Left forelimb (tissue), 1 donor: ENCODE results near the gene CEBPA.

Experiments
- DNase-seq: peaks from one replicate; pipeline ENCODE4 v3.0.0-alpha.2; 2018; ENCODE audit warnings: low spot score

The CEBPA gene

DNA sequence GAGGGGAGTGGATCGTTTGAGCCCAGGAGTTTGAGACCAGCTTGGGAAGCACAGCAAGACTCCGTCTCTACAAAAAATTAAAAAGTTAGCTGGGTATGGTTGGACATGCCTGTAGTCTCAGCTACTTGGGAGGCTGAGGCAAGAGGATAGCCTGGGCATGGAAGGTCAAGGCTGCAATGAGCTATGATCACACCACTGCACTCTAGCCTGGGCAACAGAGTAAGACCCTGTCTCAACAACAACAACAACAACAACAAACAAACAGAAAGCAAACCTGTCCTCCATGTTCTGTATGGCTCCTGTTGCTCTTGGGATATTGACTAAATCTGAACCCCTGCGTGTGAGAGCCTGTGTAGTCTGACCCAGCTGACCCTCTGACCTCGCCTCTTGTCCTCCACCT, 14.9 kb downstream of the CEBPA start:
- no peak for DNase-seq

DNA sequence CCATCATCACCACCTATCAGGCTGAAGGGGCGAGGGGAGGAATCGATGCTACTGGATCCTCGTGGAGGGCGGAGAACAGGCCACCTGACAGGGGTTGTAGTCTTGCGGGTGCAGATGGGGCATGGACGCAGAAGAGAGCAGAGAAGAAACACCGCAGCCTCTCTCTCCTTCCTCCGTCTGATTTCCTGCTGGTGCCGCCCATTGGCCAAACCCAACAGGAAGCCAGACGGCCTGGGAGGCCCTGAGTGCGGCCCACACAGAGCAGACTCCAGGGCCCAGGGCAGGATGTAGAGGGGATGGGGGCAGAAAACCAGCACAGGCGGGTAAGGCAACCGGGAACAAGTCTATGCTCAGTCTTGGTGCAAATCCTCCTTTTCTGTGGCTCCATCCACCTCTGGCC, 15.4 kb downstream of the CEBPA start:
- DNase-seq: no peak

DNA sequence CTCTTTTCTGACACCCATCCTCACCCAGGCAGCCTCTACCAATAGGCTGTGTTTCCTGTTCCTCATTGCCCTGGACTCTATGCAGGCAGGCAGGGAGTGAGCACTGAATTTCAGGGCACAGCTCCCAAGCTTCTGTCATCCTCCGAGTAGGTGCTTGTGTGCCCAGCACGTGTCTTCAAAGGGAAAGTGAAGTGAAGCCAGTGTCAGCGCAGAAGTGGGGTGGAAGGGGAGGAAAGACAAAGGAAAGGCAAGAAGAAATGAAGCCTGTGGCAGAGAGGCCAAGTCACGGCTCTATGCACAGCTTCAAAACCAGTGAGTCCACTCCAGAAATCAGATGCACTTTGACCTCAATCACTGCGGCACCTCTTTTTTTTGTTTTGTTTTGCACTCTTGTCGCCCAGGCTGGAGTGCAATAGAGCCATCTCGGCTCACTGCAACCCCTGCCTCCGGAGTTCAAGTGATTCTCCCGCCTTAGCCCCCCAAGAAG, 16.9 kb downstream of the CEBPA start:
- DNase-seq: no peak

DNA sequence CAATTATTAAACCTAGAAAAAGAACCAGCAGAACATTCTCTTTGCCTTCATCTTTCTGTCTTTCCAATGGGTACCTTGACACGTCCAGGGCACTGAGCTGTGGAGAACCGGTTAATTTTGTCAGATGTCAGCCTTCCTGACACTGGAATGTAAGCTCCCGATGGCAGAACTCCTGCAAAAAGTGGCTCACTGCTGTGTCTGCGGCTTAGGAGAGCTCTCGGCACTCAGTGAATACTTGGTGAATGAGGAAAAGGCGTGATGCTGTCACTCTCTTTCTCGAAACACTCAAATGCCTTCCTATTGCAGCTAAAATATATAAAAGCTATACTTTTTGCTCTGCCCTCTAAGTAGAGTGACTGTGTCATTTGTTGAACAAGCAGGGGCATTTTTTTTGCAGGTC, 17.6 kb downstream of the CEBPA start:
- no peak for DNase-seq

DNA sequence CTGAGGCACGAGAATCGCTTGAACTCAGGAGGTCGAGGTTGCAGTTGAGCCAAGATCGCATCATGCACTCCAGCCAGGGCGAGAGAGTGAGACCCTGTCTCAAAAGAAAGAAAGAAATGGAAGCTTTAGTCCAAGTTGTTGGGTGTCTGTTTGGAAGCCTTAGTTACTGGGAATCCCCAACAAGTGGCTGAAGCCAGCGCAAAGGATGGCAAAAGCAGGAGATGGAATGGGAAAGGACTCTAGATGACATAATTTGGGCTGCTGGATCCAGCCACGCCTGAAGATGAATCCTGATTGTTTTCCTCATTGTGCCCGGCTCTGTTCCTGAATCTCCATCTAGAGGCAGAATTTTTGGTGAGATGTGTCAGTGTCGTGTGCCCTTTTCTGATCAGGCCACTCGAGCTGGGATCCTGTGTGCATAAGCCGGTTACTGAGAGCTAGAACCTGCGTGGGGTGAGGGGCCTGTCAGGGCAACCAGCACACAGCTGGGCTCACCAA, 18.1 kb downstream of the CEBPA start:
- DNase-seq: no peak

DNA sequence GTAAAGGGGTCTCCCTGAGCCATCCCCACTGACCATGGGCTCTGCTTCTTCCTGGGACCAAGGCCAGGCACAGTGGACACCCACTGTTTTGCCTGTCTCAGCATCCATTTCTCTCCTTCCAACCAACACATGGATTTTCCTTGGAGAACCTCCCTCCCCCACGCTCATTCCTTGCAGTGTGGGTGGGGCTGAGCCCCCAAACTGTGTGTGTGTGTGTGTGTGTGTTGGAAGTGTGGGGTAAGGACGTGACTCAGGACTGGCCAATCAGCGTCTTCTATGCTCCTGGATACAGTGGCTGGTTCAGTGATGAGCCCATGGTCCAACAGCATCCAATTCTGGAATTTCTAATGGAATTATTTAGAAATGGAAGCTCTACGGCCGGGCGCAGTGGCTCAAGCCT, 18.7 kb downstream of the CEBPA start:
- no peak for DNase-seq

DNA sequence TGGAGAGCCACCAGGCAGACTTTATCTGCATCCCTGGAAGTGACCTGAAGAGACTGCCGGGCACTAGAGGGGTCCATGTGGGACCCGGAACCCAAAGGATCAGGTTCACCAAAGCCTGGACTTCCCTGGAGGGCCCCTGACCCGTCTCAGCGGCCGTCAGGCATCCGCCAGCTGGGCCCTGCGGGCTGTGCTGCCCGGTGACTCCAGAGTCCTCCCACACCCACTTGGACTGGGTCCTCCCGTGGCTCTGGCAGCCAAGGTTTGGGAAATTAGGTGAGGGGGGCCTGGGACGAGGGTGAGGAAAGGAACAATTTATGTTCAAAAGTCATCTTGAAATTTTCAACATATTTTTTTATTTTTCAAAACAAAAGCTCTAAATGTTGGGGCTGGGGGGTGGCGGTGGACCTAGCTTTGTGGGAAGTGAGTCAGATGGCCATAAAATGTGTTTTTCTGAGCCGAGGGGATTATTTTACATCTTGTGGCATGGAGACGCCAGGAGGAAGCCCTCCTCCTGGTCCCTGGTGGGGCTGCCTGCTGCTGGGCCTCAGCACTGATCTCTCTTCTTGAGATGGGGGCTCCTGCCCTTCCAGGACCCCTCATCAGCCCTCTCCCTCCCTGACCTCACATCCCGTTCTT, 20.2 kb downstream of the CEBPA start:
- DNase-seq: no peak

DNA sequence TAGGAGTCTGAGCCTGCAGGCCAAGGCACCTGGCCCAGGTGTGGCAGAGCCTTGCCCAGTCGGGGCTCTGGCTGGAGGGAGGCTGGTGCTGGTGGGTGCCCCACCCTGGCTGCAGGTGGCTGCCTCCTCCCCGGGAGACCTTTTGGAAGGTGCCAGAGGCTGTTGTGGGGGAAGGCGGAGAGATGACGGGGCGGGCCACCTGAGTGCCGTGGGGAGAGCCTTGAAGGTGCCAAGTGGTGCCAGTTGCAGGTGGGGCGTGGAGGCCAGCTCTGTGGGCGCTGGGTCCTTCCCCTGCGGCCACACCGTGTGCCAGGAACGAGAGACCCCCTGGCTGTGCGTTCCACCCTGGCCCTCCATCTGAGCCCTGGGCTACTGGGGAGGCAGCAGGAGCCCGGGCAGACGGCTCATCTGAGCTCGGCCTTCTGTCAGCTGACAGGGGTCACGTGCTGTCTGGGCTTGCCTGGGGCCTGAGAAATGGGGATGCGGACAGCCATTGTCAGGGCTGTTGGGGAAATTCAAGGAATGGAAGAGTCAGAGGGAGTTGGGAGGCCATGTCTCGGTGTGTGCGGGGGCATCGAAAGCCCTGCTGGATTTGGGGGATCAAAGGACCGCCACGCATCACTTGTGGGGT, 20.9 kb downstream of the CEBPA start:
- DNase-seq: no peak

DNA sequence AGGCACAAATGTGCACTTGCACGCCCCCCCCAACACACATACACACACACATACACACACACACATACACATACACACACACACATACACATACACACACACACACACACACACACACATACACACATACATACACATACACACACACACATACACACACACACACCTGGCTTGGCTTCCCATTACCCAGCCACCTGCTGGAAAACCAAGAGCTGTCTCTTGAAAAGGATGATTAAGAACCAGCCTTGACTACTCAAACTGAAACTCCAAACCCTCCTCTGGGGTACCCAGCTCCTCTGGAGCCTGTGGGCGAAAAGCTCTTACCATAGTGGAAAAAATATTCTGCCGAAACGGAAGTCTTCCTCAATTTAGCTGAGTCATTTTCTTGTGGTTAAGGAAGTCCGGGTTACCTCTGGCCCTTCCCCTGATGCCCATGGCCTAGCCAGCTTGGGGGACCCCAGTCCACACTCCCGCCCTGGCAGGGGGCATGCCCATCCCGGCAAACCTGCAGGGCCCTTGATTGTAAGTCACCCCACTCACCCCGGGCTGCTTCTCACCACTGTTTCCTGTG, 21.9 kb downstream of the CEBPA start:
- no peak for DNase-seq

DNA sequence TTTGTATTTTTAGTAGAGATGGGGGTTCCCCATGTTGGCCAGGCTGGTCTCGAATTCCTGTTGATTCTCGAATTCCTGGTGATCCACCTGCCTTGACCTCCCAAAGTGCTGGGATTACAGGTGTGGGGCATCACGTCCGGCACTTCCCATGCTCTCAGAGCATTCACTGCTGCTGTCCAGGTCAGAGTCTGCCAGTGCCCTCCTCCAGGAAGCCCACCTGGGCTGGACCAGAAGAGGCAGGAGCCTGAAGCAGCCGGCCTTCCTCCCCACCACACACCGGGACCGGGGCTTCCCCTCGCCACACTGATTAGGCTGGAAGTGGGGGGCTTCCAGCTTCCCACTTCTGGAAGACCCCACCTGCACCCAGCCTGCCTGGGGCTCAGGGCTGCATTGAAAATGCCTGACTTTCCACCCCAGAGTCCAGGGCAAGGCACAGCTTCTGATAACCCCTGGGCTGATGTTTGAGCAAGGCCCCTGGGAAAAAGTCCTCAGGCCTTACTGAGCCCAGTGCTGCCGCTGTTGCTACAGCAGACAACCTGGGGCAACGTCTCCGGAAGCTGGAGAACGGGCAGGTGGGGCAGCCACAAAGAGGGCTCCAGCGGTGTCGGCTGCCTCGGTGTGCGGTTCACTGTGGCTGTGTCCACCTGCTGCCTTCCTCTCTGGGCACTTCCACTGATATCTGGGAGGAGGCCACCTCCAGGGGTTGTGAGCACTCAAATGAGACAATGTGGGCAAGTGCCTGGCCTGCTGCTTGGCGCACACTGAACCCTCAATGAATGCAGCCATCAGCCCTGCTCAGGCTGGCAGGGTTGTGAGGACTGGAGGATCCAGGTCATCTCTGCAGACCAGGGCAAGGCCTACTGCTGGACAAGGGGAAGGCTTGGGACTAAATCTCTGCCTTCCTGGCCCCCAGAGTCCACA, 22.6 kb downstream of the CEBPA start:
- no peak for DNase-seq

DNA sequence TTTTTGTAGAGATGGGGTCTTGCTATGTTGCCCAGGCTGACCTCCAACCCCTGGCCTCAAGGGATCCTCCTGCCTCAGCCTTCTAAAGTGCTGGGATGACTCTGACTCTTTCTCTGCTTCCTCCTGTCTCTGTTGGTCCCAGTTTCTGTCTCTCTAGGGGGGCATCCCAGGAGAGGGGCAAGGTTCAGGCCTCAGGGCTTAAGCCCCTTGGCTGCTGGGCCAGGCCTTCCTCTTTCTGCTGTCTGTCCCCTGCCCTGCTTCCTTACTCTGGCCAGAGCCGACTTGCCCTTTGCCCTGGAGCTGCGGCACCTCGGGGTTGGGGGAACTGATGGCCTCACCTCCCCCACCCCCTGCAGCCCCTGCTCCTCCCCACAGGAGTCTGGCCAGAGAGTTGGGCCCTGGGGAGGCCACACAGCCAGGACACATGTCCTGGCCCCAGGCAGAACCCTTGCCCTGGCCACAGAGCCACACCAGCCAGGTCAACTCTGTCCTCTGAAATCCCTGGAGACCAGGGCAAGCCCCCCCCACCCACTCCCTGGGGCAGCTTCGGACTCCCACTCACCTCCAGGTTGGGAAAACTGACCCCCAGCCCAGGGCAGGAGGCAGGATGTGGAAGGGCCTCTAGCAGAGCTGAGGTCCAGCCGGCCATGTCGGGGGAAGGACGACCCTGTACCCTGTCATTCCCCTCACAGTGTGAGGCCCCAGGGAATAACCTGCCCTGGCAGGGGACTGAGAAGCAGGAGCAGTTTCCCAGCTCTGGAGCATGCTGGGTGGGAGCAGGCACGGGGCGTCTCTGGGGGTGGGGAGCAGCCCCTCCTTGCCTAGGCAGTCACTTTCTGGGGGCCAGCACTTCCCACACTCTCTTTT, 23.7 kb downstream of the CEBPA start:
- no peak for DNase-seq

DNA sequence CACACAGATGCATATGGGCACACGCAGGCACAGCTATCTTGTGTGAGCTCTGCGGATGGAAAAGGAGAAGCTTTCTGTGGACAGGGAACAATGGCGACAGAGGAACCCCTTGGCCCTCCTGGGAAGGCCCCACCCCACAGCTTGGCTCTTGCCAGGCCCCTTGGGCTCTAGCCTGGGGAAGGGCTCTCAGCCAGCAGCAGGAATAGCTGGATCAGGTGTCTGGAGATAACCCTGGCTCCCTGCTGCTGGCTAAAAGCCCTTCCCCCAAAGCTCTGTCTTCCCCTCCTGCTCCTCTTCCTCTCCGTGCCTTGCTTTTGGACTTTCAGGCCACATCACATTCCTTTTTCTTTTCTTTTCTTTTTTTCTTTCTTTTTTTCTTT, 24.3 kb downstream of the CEBPA start:
- no peak for DNase-seq

DNA sequence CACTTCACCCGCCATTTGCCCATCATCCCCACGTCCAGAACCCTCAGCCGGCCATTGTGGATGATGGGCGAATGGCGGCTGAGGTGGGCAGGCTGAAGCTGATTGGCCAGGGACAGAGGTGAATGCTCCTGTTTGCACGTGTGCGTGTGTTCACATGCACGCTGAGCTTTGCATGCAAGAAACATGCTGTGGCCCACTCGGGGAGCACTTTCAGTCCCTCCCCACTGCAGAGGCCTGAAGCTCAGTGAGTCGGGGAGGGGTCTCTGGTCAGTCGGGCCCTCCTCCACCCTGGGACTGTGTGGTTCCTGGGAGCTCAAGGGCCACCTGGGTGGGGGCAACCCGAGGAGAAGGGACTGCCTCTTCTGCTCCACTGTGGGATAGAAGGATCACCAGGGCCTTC, 24.9 kb downstream of the CEBPA start:
- no peak for DNase-seq

DNA sequence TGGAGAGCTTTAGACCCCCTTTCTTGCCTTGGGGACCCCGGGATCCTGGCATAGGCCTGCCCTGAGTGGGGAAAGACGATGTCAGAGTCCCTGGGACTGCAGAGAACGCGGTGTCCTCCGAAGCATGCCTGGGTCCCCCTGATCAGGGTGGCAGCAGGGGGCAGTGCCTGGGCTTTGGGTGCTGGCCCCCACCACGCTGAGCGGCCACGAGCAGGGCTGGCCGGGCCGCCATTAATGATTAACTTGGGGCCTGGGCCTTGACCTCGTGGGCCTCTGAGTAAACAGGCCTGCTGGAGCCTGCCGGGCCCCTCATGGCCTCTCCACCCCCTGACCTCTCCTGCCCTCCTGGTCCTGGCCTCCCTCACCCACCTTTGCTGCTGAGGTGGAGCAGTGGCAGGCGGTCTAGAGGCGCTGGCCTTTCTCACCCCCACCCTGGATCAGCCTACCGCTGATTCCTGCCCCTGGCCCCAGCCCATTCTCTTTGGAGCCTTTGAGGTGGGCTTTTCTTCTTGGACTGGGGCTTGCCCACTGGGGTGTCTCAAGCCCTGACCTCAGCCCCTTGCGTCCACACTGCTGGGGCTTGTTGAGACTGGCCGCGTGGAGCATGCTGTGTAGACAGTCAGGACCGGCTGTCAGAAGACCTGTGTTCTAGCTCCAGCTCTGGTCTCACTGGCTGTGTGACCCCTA, 26.3 kb downstream of the CEBPA start:
- no peak for DNase-seq

DNA sequence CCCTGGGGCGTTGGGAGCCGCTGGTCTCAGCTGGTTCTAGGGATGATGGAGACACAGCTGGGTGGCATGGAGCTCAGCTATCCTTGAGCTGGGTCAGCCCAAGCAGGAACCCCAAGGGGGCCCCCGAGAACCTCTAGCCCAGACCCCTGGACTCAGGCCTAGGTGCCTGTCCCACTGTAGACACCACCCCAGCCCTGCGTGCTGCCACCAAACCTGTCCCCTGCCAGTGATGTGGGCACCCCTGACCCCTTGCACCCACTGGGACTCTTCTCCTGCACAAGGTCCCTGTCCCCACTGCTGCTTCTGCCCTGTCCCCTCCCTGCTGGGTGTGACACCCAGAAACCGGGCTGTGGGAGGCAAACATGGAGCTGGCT, 26.8 kb downstream of the CEBPA start:
- DNase-seq: no peak

DNA sequence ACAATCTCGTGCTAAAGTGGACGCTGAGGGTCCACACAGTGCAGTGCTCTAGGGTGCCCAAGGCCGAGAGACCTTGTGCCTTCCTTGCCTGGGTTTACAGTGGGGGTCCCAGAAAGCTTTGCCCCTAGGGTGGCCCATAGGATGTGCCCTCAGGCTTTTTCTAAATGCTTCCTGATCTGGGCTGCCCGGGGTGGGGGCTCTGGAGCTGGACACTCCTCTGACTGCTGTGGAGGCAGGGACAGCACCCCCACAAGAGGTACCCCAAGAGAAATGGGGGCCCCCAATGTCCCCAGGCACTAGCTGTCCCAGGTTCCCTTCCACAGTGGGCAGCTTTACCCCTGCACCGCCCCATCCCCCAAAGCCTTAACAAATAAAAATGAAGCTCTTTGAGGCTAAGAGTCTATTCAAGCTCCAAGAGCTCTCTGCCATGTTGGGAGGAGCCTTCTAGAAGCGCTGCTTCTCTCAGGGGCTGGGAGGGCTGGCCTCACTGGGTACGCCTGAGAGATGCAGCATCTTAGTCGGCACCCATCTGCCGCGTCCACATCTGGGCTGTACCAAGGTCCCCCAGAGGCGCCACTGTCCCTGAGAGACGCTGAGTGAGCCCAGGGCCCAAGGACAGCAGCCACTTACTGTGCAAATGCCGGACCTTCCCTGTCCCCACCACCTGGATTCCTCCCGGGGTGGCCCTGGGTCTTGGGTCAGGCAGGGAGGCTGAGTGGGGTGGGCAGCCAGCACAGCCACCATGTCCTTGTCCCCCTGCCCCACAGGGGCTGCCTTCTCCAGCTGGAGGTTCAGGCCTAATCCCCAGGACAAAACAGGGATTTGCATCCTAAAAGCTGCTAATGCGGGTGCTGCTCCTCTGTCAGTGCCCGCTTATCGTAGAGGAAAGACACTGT, 27.4 kb downstream of the CEBPA start:
- DNase-seq: no peak

DNA sequence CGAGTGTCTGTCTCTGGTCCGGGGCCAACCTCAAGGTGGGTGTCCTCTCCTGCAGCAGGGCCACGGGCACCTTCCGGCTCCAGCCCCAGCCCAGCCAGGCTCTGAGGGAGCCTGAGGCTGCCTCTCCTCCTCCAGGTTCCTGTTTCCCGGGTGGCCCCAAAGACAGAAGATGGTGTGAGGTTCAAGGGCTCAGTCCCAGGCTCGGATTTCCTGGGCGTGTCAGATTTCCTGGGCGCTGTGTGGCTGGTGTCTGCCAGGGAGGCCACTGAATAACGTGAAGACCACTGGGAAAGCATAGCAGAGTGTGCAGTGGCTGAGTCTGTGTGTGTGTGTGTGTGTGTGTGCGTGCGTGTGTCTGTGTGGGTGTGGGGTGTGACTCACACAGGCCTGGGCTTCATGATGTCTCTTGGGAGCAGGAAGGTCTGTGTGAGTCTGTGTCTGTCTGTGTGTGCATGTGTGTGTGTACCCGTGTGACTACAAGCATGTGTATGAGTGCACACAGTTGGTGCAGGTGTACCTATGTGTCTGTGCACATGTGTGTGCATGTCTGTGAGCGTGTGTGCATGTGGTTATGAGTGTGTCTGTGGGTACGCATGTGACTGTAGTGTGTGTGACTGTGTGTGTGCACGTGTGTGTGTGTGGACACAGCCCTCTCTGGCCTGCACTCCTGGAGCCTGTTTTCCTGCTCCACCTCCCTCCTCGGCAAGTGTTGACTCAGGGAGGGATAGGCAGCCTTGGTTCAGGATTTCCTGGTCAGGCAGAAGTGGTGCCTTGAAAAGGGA, 28.3 kb downstream of the CEBPA start:
- DNase-seq: no peak

DNA sequence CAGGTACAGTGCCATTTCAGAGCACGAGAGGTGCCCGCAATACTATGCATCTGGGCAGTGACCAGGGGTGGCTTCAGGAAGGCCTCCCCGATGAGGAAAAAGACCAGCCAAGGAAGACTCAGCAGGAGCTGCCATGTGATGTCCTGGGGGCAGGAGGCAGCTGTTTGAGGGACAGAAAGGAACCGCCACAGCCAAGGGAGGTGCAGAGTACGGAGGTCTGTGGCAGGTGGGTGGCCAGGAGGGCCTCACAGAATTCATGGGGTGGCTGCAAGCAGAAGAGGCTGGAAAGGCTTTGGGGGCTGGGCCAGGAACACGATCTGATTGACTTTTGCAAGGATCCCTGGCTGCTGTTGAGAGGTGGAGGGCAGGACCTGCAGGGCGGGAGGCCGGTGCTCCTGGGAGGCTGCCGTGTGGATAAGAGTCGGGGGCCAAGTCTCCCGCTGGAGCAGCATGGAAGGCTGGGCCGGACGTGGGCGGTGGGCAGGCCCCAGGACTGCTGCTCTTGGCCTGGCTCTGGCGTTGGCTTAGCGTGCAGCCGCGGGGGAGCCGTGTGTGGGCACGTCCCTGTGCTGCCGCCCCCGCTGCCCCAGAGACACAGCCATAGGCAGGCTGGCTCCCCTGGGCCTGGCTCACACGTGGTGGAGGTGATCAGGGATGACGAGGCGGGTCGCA, 29.1 kb downstream of the CEBPA start:
- no peak for DNase-seq
